Activated T-helper 17 cell treated with anti-CD3 and anti-CD28 coated beads, Interleukin-2, amount 50 U/mL, for 72 hours (primary cell): Measurements from ENCODE around the gene RRM1. TPM values are rescaled to one million over a fixed set of nuclear protein-coding genes. Genes with fewer than 3 reads are reported as not detected.
"Not testable (repeated sequence)": the region's sequence is repeated elsewhere in the genome, so short reads cannot be mapped to it uniquely, and the experiment has no call there.

Experiments
- ATAC-seq: fragments of 150-1000 bp; cut with Tn5 transposase; replicated peaks from 2 replicates; pipeline ENCODE4 v1.10.0; 2021; ENCODE audit warnings: mild to moderate bottlenecking, moderate library complexity
- H3K27ac Mint-ChIP-seq: one replicate; pipeline ENCODE4 v1.8.0; 2022; ENCODE audit warnings: mixed read lengths
- H3K27me3 Mint-ChIP-seq: one replicate; pipeline ENCODE4 v1.8.0; 2022; ENCODE audit warnings: mixed read lengths
- H3K36me3 Mint-ChIP-seq: one replicate; pipeline ENCODE4 v1.8.0; 2022; ENCODE audit warnings: low read depth, mild to moderate bottlenecking, mixed read lengths
- H3K4me1 Mint-ChIP-seq: one replicate; pipeline ENCODE4 v1.8.0; 2022; ENCODE audit warnings: mixed read lengths
- H3K4me3 Mint-ChIP-seq: one replicate; pipeline ENCODE4 v1.8.0; 2022; ENCODE audit warnings: mild to moderate bottlenecking, mixed read lengths
- H3K9me3 Mint-ChIP-seq: one replicate; pipeline ENCODE4 v1.8.0; 2022; ENCODE audit warnings: mixed read lengths
- total RNA-seq, 2 donors: library from RNA; stranded (reverse); gene quantifications; one replicate each; pipeline ENCODE4 v1.2.3, GENCODE V29; 2022

Gene RRM1
- total RNA-seq, 2 donors from 2014 or later, result 193 to 204 TPM

- Mint-ChIP-seq H3K36me3 (peaks cover 53% of the 10 kb centered on the region), H3K4me3 (peak overlapping the region; percentile 25), H3K9me3 (peaks cover 4% of the 10 kb centered on the region), H3K27me3 (no peaks in the 10 kb centered on the region), H3K27ac (peak overlapping the region; percentile 71), H3K4me1 (peaks cover 55% of the 10 kb centered on the region)
- peak; percentile 10 for ATAC-seq
Measured at GRCh38 chr11:4092026-4092425, 2.6 kb upstream of the RRM1 start.

DNA sequence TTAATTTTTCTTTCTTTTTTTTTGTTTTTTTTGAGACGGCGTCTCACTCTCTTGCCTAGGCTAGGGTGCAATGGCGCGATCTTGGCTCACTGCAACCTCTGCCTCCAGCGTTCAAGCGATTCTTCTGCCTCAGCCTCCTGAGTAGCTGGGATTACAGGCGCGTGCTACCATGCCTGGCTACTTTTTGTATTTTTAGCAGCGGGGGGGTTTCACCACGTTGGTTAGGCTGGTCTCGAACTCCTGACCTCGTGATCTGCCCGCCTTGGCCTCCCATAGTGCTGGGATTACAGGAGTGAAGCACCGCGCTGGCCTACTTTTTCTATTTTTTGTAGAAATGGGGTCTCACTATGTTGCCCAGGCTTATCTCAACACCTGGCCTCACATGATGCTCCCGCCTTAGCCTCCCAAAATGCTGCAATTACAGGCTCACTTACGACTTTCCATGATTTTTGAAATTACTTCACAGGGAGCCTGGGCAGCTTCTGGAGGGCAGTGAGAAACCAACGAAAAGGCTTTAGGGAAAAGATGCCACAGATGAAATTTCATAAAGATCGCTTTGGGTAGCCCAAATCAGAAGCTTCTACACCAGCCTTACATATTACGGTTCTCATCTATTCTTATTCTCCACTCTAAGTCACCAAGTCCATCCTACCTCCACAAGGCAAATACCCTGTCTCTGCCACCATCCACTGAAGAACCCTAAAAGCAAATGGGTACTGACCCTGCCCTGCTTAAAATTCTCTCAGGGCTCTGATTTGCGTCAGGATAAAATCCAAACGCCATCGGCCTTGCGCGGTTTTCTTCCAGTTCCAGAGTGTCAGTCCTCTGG, 866 bp upstream of the RRM1 start:
- H3K36me3 Mint-ChIP-seq, result peaks cover 52% of the 10 kb centered on the region
- peak overlapping the region; percentile 82 for H3K27ac Mint-ChIP-seq
- ATAC-seq, result no peak
- peak overlapping the region; percentile 85 for H3K4me3 Mint-ChIP-seq
- H3K9me3 Mint-ChIP-seq, result no peaks in the 10 kb centered on the region
- peaks cover 53% of the 10 kb centered on the region for H3K4me1 Mint-ChIP-seq
- no peaks in the 10 kb centered on the region for H3K27me3 Mint-ChIP-seq

GRCh38 chr11:4095509-4096230, 1.1 kb downstream of the RRM1 start:
- Mint-ChIP-seq H3K4me3 (peak overlapping the region; percentile 85), H3K27ac (peak overlapping the region; percentile 82), H3K9me3 (no peaks in the 10 kb centered on the region), H3K4me1 (peaks cover 47% of the 10 kb centered on the region), H3K36me3 (peaks cover 69% of the 10 kb centered on the region), H3K27me3 (no peaks in the 10 kb centered on the region)
- no peak for ATAC-seq

DNA sequence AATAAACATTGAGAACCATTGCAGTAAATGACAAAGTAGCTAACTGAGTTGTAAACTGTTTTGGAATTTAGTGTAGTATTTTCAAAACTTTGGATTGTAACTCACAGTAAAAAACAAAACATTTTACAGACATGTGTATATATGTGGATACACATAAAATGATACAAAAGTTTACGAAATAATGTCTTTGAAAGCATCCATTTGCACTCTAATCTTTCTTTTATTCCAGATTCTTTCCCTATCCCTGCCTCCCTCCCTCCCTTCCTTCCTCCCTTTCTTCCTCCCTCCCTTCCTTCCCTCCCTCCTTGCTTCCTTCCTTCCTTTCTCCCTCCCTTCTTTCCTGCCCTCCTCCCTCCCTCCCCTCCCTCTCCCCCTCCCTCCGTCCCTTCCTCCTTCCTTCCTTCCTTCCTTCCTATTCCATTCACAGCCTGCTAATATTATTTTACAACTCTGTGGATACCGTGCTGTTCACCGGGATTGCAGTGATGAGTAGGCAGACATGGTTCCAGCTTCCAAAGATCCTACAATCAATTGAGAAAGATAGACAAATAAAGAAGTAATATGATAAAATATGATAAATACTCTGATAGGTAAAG, 3.5 kb downstream of the RRM1 start:
- Mint-ChIP-seq H3K27ac (peak overlapping the region; percentile 62), H3K4me3 (peak overlapping the region; percentile 85), H3K27me3 (no peaks in the 10 kb centered on the region), H3K36me3 (peaks cover 87% of the 10 kb centered on the region), H3K9me3 (no peaks in the 10 kb centered on the region), H3K4me1 (peaks cover 38% of the 10 kb centered on the region)
- ATAC-seq, result no peak

DNA sequence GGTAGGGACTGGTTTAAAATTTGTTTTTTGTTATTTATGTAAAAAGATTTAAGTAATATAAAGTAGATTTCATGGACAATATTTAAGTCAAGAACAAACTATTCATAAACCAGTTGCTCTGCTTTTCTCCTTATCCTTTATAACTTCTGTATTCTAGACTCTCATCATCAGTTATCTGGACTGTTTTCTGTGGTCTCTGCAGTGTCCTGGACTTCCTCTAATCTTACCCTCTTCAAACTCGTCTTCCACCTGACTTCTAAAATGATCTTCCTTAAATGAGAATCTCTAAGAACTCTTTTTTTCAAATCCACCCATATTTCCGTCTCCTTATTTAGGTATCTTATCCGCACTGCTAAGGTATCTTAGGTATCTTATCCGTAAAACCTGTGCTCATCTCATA, 8.1 kb downstream of the RRM1 start:
- Mint-ChIP-seq H3K27me3 (no peaks in the 10 kb centered on the region), H3K27ac (peak overlapping the region; percentile 24), H3K4me3 (no peak overlapping the region), H3K4me1 (peaks cover 27% of the 10 kb centered on the region), H3K9me3 (no peaks in the 10 kb centered on the region), H3K36me3 (peaks cover 95% of the 10 kb centered on the region)
- no peak for ATAC-seq

- H3K27me3 Mint-ChIP-seq, result no peaks in the 10 kb centered on the region
- peaks cover 25% of the 10 kb centered on the region for H3K4me1 Mint-ChIP-seq
- no peak for ATAC-seq
- peak overlapping the region; percentile 24 for H3K27ac Mint-ChIP-seq
- no peak overlapping the region for H3K4me3 Mint-ChIP-seq
- H3K9me3 Mint-ChIP-seq, result no peaks in the 10 kb centered on the region
- H3K36me3 Mint-ChIP-seq, result peaks cover 95% of the 10 kb centered on the region
Measured at GRCh38 chr11:4103269-4103668, 8.7 kb downstream of the RRM1 start.

DNA sequence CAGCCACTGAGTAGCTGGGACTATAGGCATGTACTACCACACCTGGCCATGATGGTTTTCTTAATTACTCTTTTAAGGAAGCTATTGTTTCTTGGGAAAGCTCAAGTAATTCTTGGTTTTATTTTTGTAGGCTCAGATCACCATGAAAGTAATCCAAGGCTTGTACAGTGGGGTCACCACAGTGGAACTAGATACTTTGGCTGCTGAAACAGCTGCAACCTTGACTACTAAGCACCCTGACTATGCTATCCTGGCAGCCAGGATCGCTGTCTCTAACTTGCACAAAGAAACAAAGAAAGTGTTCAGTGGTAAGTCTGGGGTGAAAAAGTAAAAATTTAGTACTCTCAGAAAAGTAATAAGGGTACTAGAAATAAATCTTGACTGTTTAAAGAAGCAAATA, 11.3 kb downstream of the RRM1 start:
- peaks cover 11% of the 10 kb centered on the region for H3K4me1 Mint-ChIP-seq
- H3K36me3 Mint-ChIP-seq, result peaks cover 95% of the 10 kb centered on the region
- no peak overlapping the region for H3K4me3 Mint-ChIP-seq
- H3K27me3 Mint-ChIP-seq, result no peaks in the 10 kb centered on the region
- ATAC-seq, result no peak
- H3K27ac Mint-ChIP-seq, result no peak overlapping the region
- H3K9me3 Mint-ChIP-seq, result no peaks in the 10 kb centered on the region

DNA sequence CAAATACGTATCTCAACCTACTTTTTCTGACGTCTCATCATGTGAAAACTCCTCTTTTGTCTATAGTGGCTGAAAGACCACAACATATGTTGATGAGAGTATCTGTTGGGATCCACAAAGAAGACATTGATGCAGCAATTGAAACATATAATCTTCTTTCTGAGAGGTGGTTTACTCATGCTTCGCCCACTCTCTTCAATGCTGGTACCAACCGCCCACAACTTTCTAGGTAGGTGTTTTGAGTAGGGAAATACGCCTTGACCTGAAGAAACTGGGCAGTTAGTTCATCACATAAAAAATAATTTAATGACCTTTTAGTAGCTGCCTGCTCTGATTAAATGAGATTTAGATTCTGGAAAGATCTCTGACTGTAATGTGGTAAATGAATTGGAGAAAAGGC, 17.2 kb downstream of the RRM1 start:
- H3K4me3 Mint-ChIP-seq, result no peak overlapping the region
- no peaks in the 10 kb centered on the region for H3K27me3 Mint-ChIP-seq
- H3K36me3 Mint-ChIP-seq, result peaks cover 97% of the 10 kb centered on the region
- H3K4me1 Mint-ChIP-seq, result peaks cover 4% of the 10 kb centered on the region
- H3K9me3 Mint-ChIP-seq, result no peaks in the 10 kb centered on the region
- ATAC-seq, result no peak
- H3K27ac Mint-ChIP-seq, result no peak overlapping the region

- peaks cover 98% of the 10 kb centered on the region for H3K36me3 Mint-ChIP-seq
- no peak for ATAC-seq
- no peak overlapping the region for H3K4me3 Mint-ChIP-seq
- peaks cover 15% of the 10 kb centered on the region for H3K4me1 Mint-ChIP-seq
- no peaks in the 10 kb centered on the region for H3K27me3 Mint-ChIP-seq
- no peaks in the 10 kb centered on the region for H3K9me3 Mint-ChIP-seq
- no peak overlapping the region for H3K27ac Mint-ChIP-seq
Measured at GRCh38 chr11:4115128-4115527, 20.5 kb downstream of the RRM1 start.

- no peaks in the 10 kb centered on the region for H3K27me3 Mint-ChIP-seq
- H3K4me1 Mint-ChIP-seq, result peaks cover 15% of the 10 kb centered on the region
- peak; percentile 78 for ATAC-seq
- peaks cover 99% of the 10 kb centered on the region for H3K36me3 Mint-ChIP-seq
- H3K4me3 Mint-ChIP-seq, result peak overlapping the region; percentile 12
- H3K9me3 Mint-ChIP-seq, result no peaks in the 10 kb centered on the region
- peak overlapping the region; percentile 65 for H3K27ac Mint-ChIP-seq
Measured at GRCh38 chr11:4118107-4118506, 23.5 kb downstream of the RRM1 start.

- Mint-ChIP-seq H3K27ac (no peak overlapping the region), H3K4me1 (peaks cover 2% of the 10 kb centered on the region), H3K4me3 (no peak overlapping the region), H3K36me3 (peaks cover 100% of the 10 kb centered on the region), H3K27me3 (no peaks in the 10 kb centered on the region), H3K9me3 (no peaks in the 10 kb centered on the region)
- no peak for ATAC-seq
Measured at GRCh38 chr11:4123218-4123617, 28.6 kb downstream of the RRM1 start.

GRCh38 chr11:4125141-4125540, 30.5 kb downstream of the RRM1 start:
- no peaks in the 10 kb centered on the region for H3K27me3 Mint-ChIP-seq
- ATAC-seq, result no peak
- H3K4me3 Mint-ChIP-seq, result no peak overlapping the region
- no peaks in the 10 kb centered on the region for H3K4me1 Mint-ChIP-seq
- H3K36me3 Mint-ChIP-seq, result peaks cover 100% of the 10 kb centered on the region
- no peak overlapping the region for H3K27ac Mint-ChIP-seq
- H3K9me3 Mint-ChIP-seq, result no peaks in the 10 kb centered on the region

GRCh38 chr11:4127357-4127756, 32.8 kb downstream of the RRM1 start:
- no peak for ATAC-seq
- Mint-ChIP-seq H3K4me3 (no peak overlapping the region), H3K27ac (no peak overlapping the region), H3K27me3 (no peaks in the 10 kb centered on the region), H3K4me1 (no peaks in the 10 kb centered on the region), H3K36me3 (peaks cover 99% of the 10 kb centered on the region), H3K9me3 (no peaks in the 10 kb centered on the region)

GRCh38 chr11:4130219-4130618, 35.6 kb downstream of the RRM1 start:
- ATAC-seq, H3K27me3 Mint-ChIP-seq, H3K4me1 Mint-ChIP-seq, H3K9me3 Mint-ChIP-seq, H3K27ac Mint-ChIP-seq, H3K4me3 Mint-ChIP-seq: not testable (repeated sequence)
- H3K36me3 Mint-ChIP-seq, result peaks cover 99% of the 10 kb centered on the region

- Mint-ChIP-seq H3K4me1 (peaks cover 4% of the 10 kb centered on the region), H3K4me3 (no peak overlapping the region), H3K27ac (no peak overlapping the region), H3K9me3 (no peaks in the 10 kb centered on the region), H3K36me3 (peaks cover 91% of the 10 kb centered on the region), H3K27me3 (no peaks in the 10 kb centered on the region)
- no peak for ATAC-seq
Measured at GRCh38 chr11:4134806-4135205, 40.2 kb downstream of the RRM1 start.
